ENCODE measurements around the gene TMA16. TPM values are rescaled to one million over a fixed set of nuclear protein-coding genes. Genes with fewer than 3 reads are reported as not detected.

TMA16 gene
- 10 to 100 TPM; 27.4 to 28.1 TPM for total RNA-seq

DNA sequence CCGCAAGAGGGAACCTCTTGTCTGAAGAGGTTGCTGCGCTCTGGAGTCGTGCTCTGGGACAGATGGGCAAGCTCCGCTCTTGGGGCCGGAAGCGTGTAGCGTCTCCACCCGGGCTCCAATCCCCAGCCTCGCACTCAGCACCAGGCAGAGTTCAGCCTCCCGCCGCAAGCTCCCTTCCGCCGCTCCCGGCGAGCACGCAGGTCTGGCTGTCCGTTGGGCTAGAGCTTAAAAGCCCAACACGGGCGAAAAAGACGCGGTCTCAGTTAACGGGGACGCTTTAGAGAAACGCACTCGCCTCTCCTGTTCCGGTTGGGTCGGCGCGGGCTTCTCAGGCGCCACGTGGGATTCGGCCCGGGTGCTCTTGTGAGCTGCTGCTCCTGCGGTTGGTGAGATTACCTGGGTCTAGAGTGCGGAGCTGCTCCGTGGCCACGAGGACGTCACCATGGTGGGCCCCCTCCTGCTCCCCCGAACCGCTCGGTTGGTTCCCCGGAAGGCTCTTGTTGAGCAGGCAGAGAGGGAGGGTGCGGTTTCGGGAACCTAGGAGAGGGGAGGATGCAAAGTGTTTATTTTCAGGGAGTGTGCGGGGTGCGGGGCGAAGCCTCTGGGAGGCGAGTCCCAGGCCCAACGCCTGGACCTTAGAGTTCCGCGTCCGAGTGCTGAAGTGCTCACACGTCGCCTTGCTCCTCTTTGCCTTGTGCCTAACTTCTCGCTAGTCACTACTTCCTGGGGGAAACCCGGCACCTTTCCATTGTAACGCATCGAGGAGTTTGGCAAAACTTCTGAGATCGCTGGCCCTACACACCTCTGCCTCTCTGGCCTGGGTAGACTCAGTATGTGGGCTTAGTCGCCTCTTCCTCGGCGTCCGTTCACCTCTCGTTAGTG, at the start of gene TMA16:
Gene TMA16 (plus strand): TSS at position 331 of the 882 bp plus-strand sequence. CDS start 112 bp downstream, at position 443.

GRCh38 chr4:163473576-163473975, 20.9 kb upstream of the TMA16 start, which contains the start of gene TKTL2:
Gene TKTL2, minus strand, starts transcription at chr4:163473754. Its CDS starts 20 bp downstream, at chr4:163473734.

Other genes with a start within 250 kb of the TMA16 start
- not detected for gene NPY1R, start 162.1 kb upstream of the TMA16 start, total RNA-seq
- gene NPY5R, start 150.8 kb upstream of the TMA16 start, total RNA-seq: not detected
- not detected for gene TKTL2, start 20.9 kb upstream of the TMA16 start, total RNA-seq